PC-9 (cell line): ENCODE data around the gene GGNBP2. TPM values are rescaled to one million over a fixed set of nuclear protein-coding genes. Genes with fewer than 3 reads are reported as not detected.

Experiments used
- BruUV-seq: library from RNA; stranded (reverse); fragments of 400-500 nt; replicated peaks from 2 replicates; lab custom pipeline; 2021; lab: Mats Ljungman, UMichigan
- CTCF ChIA-PET: fragments of 300-600 bp; sonication (Branson Sonifier 250); formaldehyde crosslinking; loops from one replicate; lab custom pipeline; 2022; ENCODE audit warnings: antibody characterized with exemption; lab: Charles Lee
- POLR2A ChIA-PET: fragments of 300-600 bp; sonication (Branson Sonifier 250); formaldehyde crosslinking; loops from one replicate; lab custom pipeline; 2022; ENCODE audit warnings: antibody characterized with exemption; ENCODE audit not compliant: unreplicated experiment; lab: Charles Lee
- DNase-seq, 2 experiments: peaks; one replicate each; pipeline versions ENCODE4 v3.0.0 to v3.0.0-alpha.2; 2015 to 2022; ENCODE audit warnings: mixed read lengths in 1 of 2
- H2AFZ ChIP-seq: fragments of 200-600 bp; sonication (generic); 2 replicates; pipeline ENCODE4 v1.8.1; 2017; ENCODE audit warnings: antibody characterized with exemption
- H3F3A ChIP-seq: fragments of 200-600 bp; sonication (generic); 2 replicates; pipeline ENCODE4 v1.8.1; 2017; ENCODE audit warnings: antibody characterized with exemption, mild to moderate bottlenecking, low read depth; ENCODE audit not compliant: insufficient read depth
- H3K27ac ChIP-seq: fragments of 200-600 bp; sonication (generic); 2 replicates; pipeline ENCODE4 v1.6.1; 2016; ENCODE audit warnings: mixed run types
- H3K27me3 ChIP-seq: fragments of 200-600 bp; sonication (generic); 2 replicates; pipeline ENCODE4 v1.6.1; 2016; ENCODE audit warnings: low read depth, mixed run types; ENCODE audit not compliant: insufficient read depth
- H3K36me3 ChIP-seq: fragments of 200-600 bp; sonication (generic); 2 replicates; pipeline ENCODE4 v1.6.1; 2016; ENCODE audit warnings: low read depth, mixed run types
- H3K4me1 ChIP-seq: fragments of 200-600 bp; sonication (generic); replicated peaks from 2 replicates; pipeline ENCODE4 v1.6.1; 2016; ENCODE audit warnings: mixed run types; ENCODE audit not compliant: insufficient read depth
- H3K4me2 ChIP-seq: fragments of 200-600 bp; sonication (generic); 2 replicates; pipeline ENCODE4 v1.6.1; 2017; ENCODE audit warnings: mixed run types
- H3K4me3 ChIP-seq: fragments of 200-600 bp; sonication (generic); 2 replicates; pipeline ENCODE4 v1.6.1; 2016; ENCODE audit warnings: mixed run types
- H3K79me2 ChIP-seq: fragments of 200-600 bp; sonication (generic); 2 replicates; pipeline ENCODE4 v1.6.1; 2017; ENCODE audit warnings: low read depth, mixed run types
- H3K9me2 ChIP-seq: fragments of 200-600 bp; sonication (generic); 2 replicates; pipeline ENCODE4 v1.8.1; 2017; ENCODE audit warnings: mild to moderate bottlenecking; ENCODE audit not compliant: insufficient read depth
- H3K9me3 ChIP-seq: fragments of 200-600 bp; sonication (generic); 2 replicates; pipeline ENCODE4 v1.8.1; 2016; ENCODE audit warnings: low read depth; ENCODE audit not compliant: insufficient read depth
- H4K20me1 ChIP-seq: fragments of 200-600 bp; sonication (generic); 2 replicates; pipeline ENCODE4 v1.8.1; 2017; ENCODE audit not compliant: insufficient read depth
- CTCF ChIP-seq: fragments of 200-600 bp; sonication (generic); conservative IDR thresholded peaks from 2 replicates; pipeline ENCODE4 v1.6.1; 2017; ENCODE audit warnings: mixed run types, antibody characterized with exemption, mild to moderate bottlenecking, moderate library complexity
- EZH2 ChIP-seq: fragments of 200-600 bp; sonication (generic); IDR thresholded peaks from 2 replicates; pipeline ENCODE4 v1.8.0; 2017; ENCODE audit warnings: antibody characterized with exemption, low read depth
- intact Hi-C: fragments of 100-400 bp; cut with micrococcal nuclease; formaldehyde crosslinking; loops from one replicate; pipeline ENCODE4 v1.10.0; 2022; ENCODE audit not compliant: unreplicated experiment
- total RNA-seq: library from RNA; stranded (reverse); gene quantifications from 2 replicates; pipeline ENCODE4 v1.2.3, GENCODE V29; 2021

Gene GGNBP2
- total RNA-seq, 1 experiment from 2014 or later, result 51.4 TPM

GRCh38 chr17:36532435-36532975 lies 12.2 kb upstream of the GGNBP2 start:
- TF ChIP-seq EZH2 (no peak), CTCF (no peak)
- DNase-seq, result no peak
- no peaks in the 10 kb centered on the region for H3K27me3 ChIP-seq
- ChIA-PET CTCF (no interaction called here), POLR2A (interaction anchor here (0.6 kb wide), 1 partner anchor 606 kb away, joined by 5 read pairs; no protein-coding TSS in a partner anchor)
- H4K20me1 ChIP-seq, result no peaks in the 10 kb centered on the region
- no peaks in the 10 kb centered on the region for H3K9me3 ChIP-seq
- no peak overlapping the region for H3K4me3 ChIP-seq
- H3K4me2 ChIP-seq, result no peak overlapping the region
- no peak overlapping the region for H2AFZ ChIP-seq
- peaks cover 15% of the 10 kb centered on the region; the same call in 1 of the 2 replicates for H3K4me1 ChIP-seq
- peaks cover 41% of the 10 kb centered on the region for H3K79me2 ChIP-seq
- H3F3A ChIP-seq, result peaks cover 23% of the 10 kb centered on the region; the same call in 1 of the 2 replicates
- intact Hi-C loops, result no loop called here
- H3K36me3 ChIP-seq, result peaks cover 5% of the 10 kb centered on the region; the same call in 1 of the 2 replicates
- no TSS peak for BruUV-seq
- no peak overlapping the region for H3K27ac ChIP-seq
- no peaks in the 10 kb centered on the region for H3K9me2 ChIP-seq

- Histone ChIP-seq H3K4me3 (peak overlapping the region; percentile 99), H3K4me2 (peak overlapping the region; percentile 94), H3K79me2 (peaks cover 49% of the 10 kb centered on the region), H2AFZ (peak overlapping the region; percentile 98), H3K27me3 (no peaks in the 10 kb centered on the region), H3F3A (peaks cover 23% of the 10 kb centered on the region; the same call in 1 of the 2 replicates), H3K4me1 (peaks cover 15% of the 10 kb centered on the region; the same call in 1 of the 2 replicates), H3K27ac (peak overlapping the region; percentile 91), H4K20me1 (no peaks in the 10 kb centered on the region), H3K9me3 (no peaks in the 10 kb centered on the region), H3K9me2 (no peaks in the 10 kb centered on the region), H3K36me3 (peaks cover 5% of the 10 kb centered on the region; the same call in 1 of the 2 replicates)
- BruUV-seq, result TSS peak; percentile 30
- intact Hi-C loops, result loop anchor here (2.0 kb wide), 1 partner anchor 47 kb away; the partner anchor contains the start of gene ZNHIT3
- CTCF ChIA-PET, result no interaction called here
- peak; percentile 79 for TF ChIP-seq CTCF
- TF ChIP-seq EZH2, result no peak
- POLR2A ChIA-PET, result interaction anchor here (0.7 kb wide), 2 partner anchors 43 to 903 kb away, joined by 3 to 5 read pairs; no protein-coding TSS in a partner anchor
- peak; percentile 66 to 67 for DNase-seq
These were observed 10.5 kb upstream of the GGNBP2 start for GRCh38 chr17:36533935-36534839.
